IMR-90 (cell line): ENCODE results near the gene CBS. TPM values are rescaled to one million over a fixed set of nuclear protein-coding genes. Genes with fewer than 3 reads are reported as not detected.
A peak's percentile ranks its signal among the peaks of the same experiment; 100 is the strongest.

Experiments used
- ATAC-seq: fragments of 200-7000 bp; cut with Tn5 transposase; 2 replicates; pipeline ENCODE4 v1.9.1; 2020; ENCODE audit warnings: low read depth, mild to moderate bottlenecking, moderate library complexity
- BruUV-seq: library from RNA; stranded (reverse); fragments of 400-500 nt; replicated peaks from 2 replicates; lab custom pipeline; 2021; lab: Mats Ljungman, UMichigan
- CTCF ChIA-PET: fragments of 300-600 bp; formaldehyde crosslinking; extraction: SDS; loops from one replicate; lab custom pipeline; 2021; ENCODE audit warnings: antibody characterized with exemption; lab: Yijun Ruan, JAX
- POLR2A ChIA-PET: fragments of 300-600 bp; sonication (Branson Sonifier 250); formaldehyde crosslinking; loops from one replicate; lab custom pipeline; 2022; ENCODE audit warnings: antibody characterized with exemption; ENCODE audit not compliant: unreplicated experiment; lab: Charles Lee
- DNase-seq: peaks from one replicate; pipeline ENCODE4 v3.0.0; 2013
- H2AFZ ChIP-seq: replicated peaks from 2 replicates; pipeline ENCODE3; 2013; ENCODE audit warnings: low read length, mild to moderate bottlenecking; ENCODE audit not compliant: poor library complexity
- H2AK5ac ChIP-seq: 2 replicates; pipeline ENCODE4 v1.6.1; 2013; ENCODE audit warnings: low read depth, low read length, inconsistent platforms
- H2AK9ac ChIP-seq: replicated peaks from 2 replicates; pipeline ENCODE3; 2013; ENCODE audit warnings: mild to moderate bottlenecking, low read depth, low read length, moderate library complexity; ENCODE audit not compliant: poor library complexity
- H2BK120ac ChIP-seq: 2 replicates; pipeline ENCODE4 v1.6.1; 2013; ENCODE audit warnings: low read depth, low read length, inconsistent platforms
- H2BK15ac ChIP-seq: 3 replicates; pipeline ENCODE4 v1.6.1; 2013; ENCODE audit warnings: low read depth, low read length, inconsistent platforms
- H2BK20ac ChIP-seq: 2 replicates; pipeline ENCODE4 v1.6.1; 2013; ENCODE audit warnings: low read depth, mild to moderate bottlenecking, inconsistent platforms, low read length, moderate library complexity
- H2BK5ac ChIP-seq: 2 replicates; pipeline ENCODE4 v1.6.1; 2013; ENCODE audit warnings: mild to moderate bottlenecking, low read depth, low read length, inconsistent platforms; ENCODE audit not compliant: poor library complexity, severe bottlenecking
- H3K14ac ChIP-seq: replicated peaks from 2 replicates; pipeline ENCODE4 v1.6.1; 2013; ENCODE audit warnings: low read depth, low read length, inconsistent platforms
- H3K18ac ChIP-seq: 2 replicates; pipeline ENCODE4 v1.6.1; 2013; ENCODE audit warnings: low read depth, low read length, control low read depth
- H3K23ac ChIP-seq: 2 replicates; pipeline ENCODE4 v1.6.1; 2013; ENCODE audit warnings: low read depth, low read length, inconsistent platforms
- H3K27ac ChIP-seq: 2 replicates; pipeline ENCODE4 v1.5.1; 2013; ENCODE audit warnings: mild to moderate bottlenecking, control low read depth, low read length; ENCODE audit not compliant: insufficient read depth
- H3K27me3 ChIP-seq: 2 replicates; pipeline ENCODE4 v1.6.1; 2013; ENCODE audit warnings: low read length; ENCODE audit not compliant: control insufficient read depth, insufficient read depth
- H3K36me3 ChIP-seq: 2 replicates; pipeline ENCODE4 v1.6.1; 2013; ENCODE audit warnings: low read length, mixed read lengths; ENCODE audit not compliant: control insufficient read depth, insufficient read depth
- H3K4ac ChIP-seq: 2 replicates; pipeline ENCODE4 v1.6.1; 2013; ENCODE audit warnings: low read depth, low read length, inconsistent platforms
- H3K4me1 ChIP-seq: 2 replicates; pipeline ENCODE4 v1.6.1; 2013; ENCODE audit warnings: low read length, mixed read lengths; ENCODE audit not compliant: control insufficient read depth, insufficient read depth
- H3K4me2 ChIP-seq: 2 replicates; pipeline ENCODE4 v1.6.1; 2013; ENCODE audit warnings: low read depth, mild to moderate bottlenecking, control low read depth, low read length, moderate library complexity
- H3K4me3 ChIP-seq: 2 replicates; pipeline ENCODE4 v1.5.1; 2013; ENCODE audit warnings: low read depth, mild to moderate bottlenecking, control low read depth, low read length, moderate library complexity; ENCODE audit not compliant: insufficient read depth
- H3K56ac ChIP-seq: 2 replicates; pipeline ENCODE4 v1.6.1; 2013; ENCODE audit warnings: low read length, inconsistent platforms; ENCODE audit not compliant: insufficient read depth; ENCODE audit errors: extremely low read depth
- H3K79me1 ChIP-seq, 2 experiments: 2 replicates each; pipeline ENCODE4 v1.6.1; 2013; ENCODE audit warnings: low read length in 2 of 2, inconsistent platforms in 1 of 2, low read depth in 1 of 2
- H3K9ac ChIP-seq: 2 replicates; pipeline ENCODE4 v1.6.1; 2013; ENCODE audit warnings: low read depth, low read length, control low read depth
- H3K9me1 ChIP-seq: 2 replicates; pipeline ENCODE4 v1.6.1; 2013; ENCODE audit warnings: low read length, inconsistent platforms; ENCODE audit not compliant: insufficient read depth
- H3K9me3 ChIP-seq: 2 replicates; pipeline ENCODE4 v1.6.1; 2013; ENCODE audit warnings: low read length; ENCODE audit not compliant: control insufficient read depth, insufficient read depth
- H4K20me1 ChIP-seq: 2 replicates; pipeline ENCODE4 v1.6.1; 2013; ENCODE audit warnings: low read length, inconsistent platforms; ENCODE audit not compliant: insufficient read depth
- H4K5ac ChIP-seq: 2 replicates; pipeline ENCODE4 v1.6.1; 2013; ENCODE audit warnings: mild to moderate bottlenecking, low read depth, low read length, control low read depth
- H4K8ac ChIP-seq, 2 experiments: 2 replicates each; pipeline ENCODE4 v1.6.1; 2013; ENCODE audit warnings: low read depth in 2 of 2, low read length in 2 of 2, control low read depth in 1 of 2, inconsistent platforms in 1 of 2
- H4K91ac ChIP-seq: 2 replicates; pipeline ENCODE4 v1.6.1; 2013; ENCODE audit warnings: low read depth, low read length, inconsistent platforms; ENCODE audit not compliant: insufficient read depth
- BHLHE40 ChIP-seq: fragments of 150-350 bp; IDR thresholded peaks from 2 replicates; pipeline ENCODE4 v1.6.1; 2016; ENCODE audit warnings: mild to moderate bottlenecking, low read depth, low read length
- CEBPB ChIP-seq: IDR thresholded peaks from 2 replicates; pipeline ENCODE4 v1.6.1; 2012; ENCODE audit warnings: low read depth, low read length, improper control_type of control experiment
- CHD1 ChIP-seq: IDR thresholded peaks from 2 replicates; pipeline ENCODE4 v1.6.1; 2012; ENCODE audit warnings: low read depth, low read length, improper control_type of control experiment
- ELK1 ChIP-seq: fragments of 150-350 bp; IDR thresholded peaks from 2 replicates; pipeline ENCODE4 v1.6.1; 2016; ENCODE audit warnings: low read depth, mild to moderate bottlenecking, low read length, moderate library complexity, borderline replicate concordance
- MAFK ChIP-seq: IDR thresholded peaks from 2 replicates; pipeline ENCODE4 v1.6.1; 2012; ENCODE audit warnings: low read depth, low read length, improper control_type of control experiment
- MAZ ChIP-seq: IDR thresholded peaks from 2 replicates; pipeline ENCODE4 v1.6.1; 2012; ENCODE audit warnings: low read depth, mild to moderate bottlenecking, low read length, improper control_type of control experiment, moderate library complexity, borderline replicate concordance
- MXI1 ChIP-seq: IDR thresholded peaks from 2 replicates; pipeline ENCODE4 v1.6.1; 2012; ENCODE audit warnings: low read depth, mild to moderate bottlenecking, low read length, moderate library complexity, borderline replicate concordance
- NFE2L2 ChIP-seq: fragments of 150-350 bp; IDR thresholded peaks from 2 replicates; pipeline ENCODE4 v1.6.1; 2016; ENCODE audit warnings: low read depth, mild to moderate bottlenecking, low read length
- POLR2A ChIP-seq: IDR thresholded peaks from 2 replicates; pipeline ENCODE4 v1.6.1; 2012; ENCODE audit warnings: mild to moderate bottlenecking, low read depth, low read length
- RAD21 ChIP-seq: IDR thresholded peaks from 2 replicates; pipeline ENCODE4 v1.6.1; 2012; ENCODE audit warnings: low read length, improper control_type of control experiment
- RCOR1 ChIP-seq: IDR thresholded peaks from 2 replicates; pipeline ENCODE4 v1.6.1; 2012; ENCODE audit warnings: mild to moderate bottlenecking, low read length, improper control_type of control experiment; ENCODE audit not compliant: insufficient replicate concordance
- RFX5 ChIP-seq: IDR thresholded peaks from 2 replicates; pipeline ENCODE4 v1.8.0; 2012; ENCODE audit warnings: low read depth, mild to moderate bottlenecking, low read length, moderate library complexity
- SMC3 ChIP-seq: fragments of 150-350 bp; IDR thresholded peaks from 2 replicates; pipeline ENCODE4 v1.6.1; 2016; ENCODE audit warnings: low read depth, mild to moderate bottlenecking, antibody characterized with exemption, low read length, moderate library complexity
- USF2 ChIP-seq: fragments of 150-350 bp; IDR thresholded peaks from 2 replicates; pipeline ENCODE4 v1.6.1; 2017; ENCODE audit warnings: mild to moderate bottlenecking, antibody characterized with exemption, low read length, low read depth
- WGBS, 2 experiments: methylation state at CpG; one replicate each; pipeline versions ENCODE4 v1.1.5 to v1.1.7; 2013; ENCODE audit warnings: missing lambda C conversion rate in 2 of 2; ENCODE audit not compliant: insufficient read length in 1 of 2; ENCODE audit errors: extremely low coverage in 2 of 2; 5-methylcytosine and 5-hydroxymethylcytosine counted together
- dilution Hi-C: fragments of 300-500 bp; cut with HindIII; formaldehyde crosslinking; loops from one replicate; pipeline ENCODE4 v1.14.3; 2018; ENCODE audit warnings: low sequenced_read_pairs; ENCODE audit not compliant: unreplicated experiment
- in situ Hi-C: fragments of 300-500 bp; cut with MboI; formaldehyde crosslinking; loops from 3 replicates; pipeline ENCODE4 v1.14.3; 2019; ENCODE audit warnings: low sequenced_read_pairs, inconsistent platforms, mixed read lengths
- intact Hi-C: fragments of 100-400 bp; cut with micrococcal nuclease; formaldehyde crosslinking; loops from 2 replicates; pipeline ENCODE4 v1.10.0; 2022
- polyA plus RNA-seq, 3 experiments: library from polyadenylated mRNA; depleted of rRNA; stranded (reverse); fragments of >200 nt; gene quantifications; 2 replicates each; pipeline ENCODE4 v1.2.3, GENCODE V29; 2012; ENCODE audit warnings: low replicate concordance in 1 of 3
- total RNA-seq: library from RNA; depleted of rRNA; stranded (reverse); fragments of >200 nt; gene quantifications from 2 replicates; pipeline ENCODE4 v1.2.3, GENCODE V29; 2012

Gene CBS
- total and polyA plus RNA-seq, 2 of the 4 experiments (the other 2 are of a cell fraction) = 38.5 to 54.3 TPM

DNA sequence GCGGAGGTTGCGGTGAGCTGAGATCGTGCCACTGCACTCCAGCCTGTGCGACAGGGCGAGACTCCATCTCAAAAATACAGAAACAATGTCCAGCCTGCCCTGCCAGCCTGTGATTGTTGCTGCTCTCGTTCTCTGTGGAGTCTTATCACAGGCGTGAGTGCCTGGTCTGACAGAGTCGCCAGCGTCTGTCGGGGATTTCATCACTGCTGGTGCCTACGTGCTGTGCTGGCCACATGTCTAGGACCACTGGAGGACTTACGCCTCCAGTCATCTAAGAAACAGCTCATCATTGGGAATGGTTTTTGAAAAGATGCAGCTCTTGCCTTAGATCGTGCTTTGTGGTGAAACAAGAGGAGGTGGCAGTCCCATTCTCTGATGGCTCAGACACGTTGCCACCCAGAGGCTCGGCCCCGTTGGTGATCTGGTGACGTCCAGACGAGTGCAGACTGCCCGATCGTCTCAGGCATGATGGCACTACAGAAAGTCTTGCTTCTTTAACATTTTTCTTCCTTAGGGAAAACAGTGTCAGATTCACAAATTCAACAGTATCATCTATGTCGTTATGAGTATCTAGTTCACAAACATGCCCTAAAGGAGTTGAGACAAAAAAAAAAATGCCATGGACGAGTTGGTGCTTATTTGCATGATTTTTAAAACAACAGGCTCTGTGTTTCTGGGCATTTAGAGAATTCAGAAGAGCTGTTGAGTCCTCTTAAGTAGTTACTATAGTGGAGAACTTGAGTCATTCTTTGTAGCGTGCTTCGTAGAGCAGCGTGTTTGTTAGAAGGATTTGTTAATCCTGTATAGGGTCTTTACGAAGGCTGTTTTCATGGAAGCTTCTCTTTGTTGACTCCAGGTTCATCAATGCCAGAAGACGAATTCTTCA, 47.5 kb downstream of the CBS start (continued):
- TF ChIP-seq CEBPB (no peak), CHD1 (no peak)

- peak overlapping the region; percentile 95 for H4K5ac ChIP-seq
- peak overlapping the region; percentile 47 for H3K4me2 ChIP-seq
- no peak overlapping the region for H2AFZ ChIP-seq
- peaks cover 10% of the 10 kb centered on the region for H3K4me1 ChIP-seq
- peak overlapping the region; percentile 81 for H3K14ac ChIP-seq
- H2AK5ac ChIP-seq = peak overlapping the region; percentile 96
- H2BK5ac ChIP-seq = peak overlapping the region; percentile 92
- peaks cover 7 to 44% of the 10 kb centered on the region in 2 experiments for H3K79me1 ChIP-seq
- in situ Hi-C loops = no loop called here
- H3K27me3 ChIP-seq = no peaks in the 10 kb centered on the region
- DNase-seq (peak; percentile 85), ATAC-seq (peak; percentile 94)
- H2BK15ac ChIP-seq = peak overlapping the region; percentile 84
- dilution Hi-C loops = no loop called here
- peak overlapping the region; percentile 96 for H4K91ac ChIP-seq
- peak overlapping the region; percentile 93 for H2BK120ac ChIP-seq
- peak overlapping the region; percentile 75; the same call in 1 of the 2 replicates for H3K56ac ChIP-seq
- H3K18ac ChIP-seq = peak overlapping the region; percentile 97
- H2AK9ac ChIP-seq = peak overlapping the region; percentile 60
- no TSS peak for BruUV-seq
- WGBS, 2 experiments = no CpG with 5 or more reads among the region's 6 CpGs
- no peaks in the 10 kb centered on the region for H3K9me3 ChIP-seq
- no peak overlapping the region for H3K4me3 ChIP-seq
- ChIA-PET CTCF (no interaction called here), POLR2A (no interaction called here)
- H3K4ac ChIP-seq = peak overlapping the region; percentile 91
- H3K23ac ChIP-seq = peak overlapping the region; percentile 80
- H3K9ac ChIP-seq = peak overlapping the region; percentile 72
- H4K20me1 ChIP-seq = no peaks in the 10 kb centered on the region
- H3K9me1 ChIP-seq = peaks cover 21% of the 10 kb centered on the region
- H3K27ac ChIP-seq = peak overlapping the region; percentile 100
- peak overlapping the region; percentile 93 to 94 for H4K8ac ChIP-seq
- peak overlapping the region; percentile 95 for H2BK20ac ChIP-seq
- peaks cover 57% of the 10 kb centered on the region for H3K36me3 ChIP-seq
- intact Hi-C loops = no loop called here
- TF ChIP-seq RFX5 (no peak), USF2 (no peak), RAD21 (no peak), NFE2L2 (no peak), ELK1 (no peak), RCOR1 (no peak), CEBPB (peak; percentile 88), SMC3 (no peak), POLR2A (no peak), MXI1 (no peak), MAFK (no peak), MAZ (no peak), BHLHE40 (peak; percentile 18; the same call in 1 of the 2 replicates)
Observed at GRCh38 chr21:43025636-43026180, 49.9 kb downstream of the CBS start.
